Suprapubic skin (tissue), 4 donors: ENCODE results near the gene ZNF17.

Experiments
- POLR2A ChIP-seq, 2 donors: fragments of 450-650 bp; IDR thresholded peaks; one replicate each; pipeline ENCODE4 v1.6.1; 2017; ENCODE audit warnings: antibody characterized with exemption in 2 of 2, mild to moderate bottlenecking in 2 of 2, moderate library complexity in 2 of 2
- POLR2AphosphoS5 ChIP-seq, 3 donors: sonication (generic); formaldehyde crosslinking; IDR thresholded peaks; one replicate each; pipeline ENCODE4 v1.6.1; 2017; ENCODE audit warnings: antibody characterized with exemption in 3 of 3
- TF ChIP-seq, protein P1 (sequence below), 2 donors: fragments of 200-600 bp in 1 of 2; fragments of 450-650 bp in 1 of 2; sonication (generic) in 1 of 2; IDR thresholded peaks; one replicate each; pipeline ENCODE4 v1.5.1; 2016 to 2019; ENCODE audit warnings: antibody characterized with exemption in 2 of 2, mild to moderate bottlenecking in 1 of 2, moderate library complexity in 1 of 2

DNA sequence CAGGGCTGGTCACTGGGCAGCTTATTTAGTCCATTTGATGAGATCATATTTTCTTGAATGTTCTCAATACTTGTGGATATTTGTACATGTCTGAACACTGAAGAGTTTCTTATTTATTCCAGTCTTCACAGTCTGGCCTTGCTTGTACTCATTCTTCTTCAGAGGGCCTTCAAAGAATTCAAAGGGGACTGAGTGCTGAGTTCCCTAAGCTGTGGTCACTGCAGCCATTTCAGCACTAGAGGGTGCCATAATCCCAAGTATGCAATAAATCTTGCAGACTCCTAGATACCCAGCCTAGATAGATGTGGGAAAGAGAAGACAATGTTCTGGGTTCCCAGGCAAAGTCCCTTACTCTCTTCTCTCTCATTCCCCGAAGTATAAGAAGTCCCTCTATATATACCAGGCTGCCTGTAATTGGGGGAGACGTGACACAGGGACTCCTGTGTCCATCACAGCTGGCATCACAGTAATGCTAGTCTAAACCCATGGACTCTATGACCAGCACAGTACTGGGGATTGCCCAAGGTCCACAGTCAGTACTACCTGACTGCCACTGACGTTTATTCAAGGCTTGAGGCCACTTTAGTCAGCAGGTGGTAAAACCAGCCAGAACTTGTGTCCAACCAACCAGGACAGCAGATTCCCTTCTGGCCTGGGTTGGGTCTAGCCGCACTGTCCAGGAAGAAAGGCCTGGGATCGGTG lies 54.9 kb downstream of the ZNF17 start:
- TF ChIP-seq, protein P1, sequence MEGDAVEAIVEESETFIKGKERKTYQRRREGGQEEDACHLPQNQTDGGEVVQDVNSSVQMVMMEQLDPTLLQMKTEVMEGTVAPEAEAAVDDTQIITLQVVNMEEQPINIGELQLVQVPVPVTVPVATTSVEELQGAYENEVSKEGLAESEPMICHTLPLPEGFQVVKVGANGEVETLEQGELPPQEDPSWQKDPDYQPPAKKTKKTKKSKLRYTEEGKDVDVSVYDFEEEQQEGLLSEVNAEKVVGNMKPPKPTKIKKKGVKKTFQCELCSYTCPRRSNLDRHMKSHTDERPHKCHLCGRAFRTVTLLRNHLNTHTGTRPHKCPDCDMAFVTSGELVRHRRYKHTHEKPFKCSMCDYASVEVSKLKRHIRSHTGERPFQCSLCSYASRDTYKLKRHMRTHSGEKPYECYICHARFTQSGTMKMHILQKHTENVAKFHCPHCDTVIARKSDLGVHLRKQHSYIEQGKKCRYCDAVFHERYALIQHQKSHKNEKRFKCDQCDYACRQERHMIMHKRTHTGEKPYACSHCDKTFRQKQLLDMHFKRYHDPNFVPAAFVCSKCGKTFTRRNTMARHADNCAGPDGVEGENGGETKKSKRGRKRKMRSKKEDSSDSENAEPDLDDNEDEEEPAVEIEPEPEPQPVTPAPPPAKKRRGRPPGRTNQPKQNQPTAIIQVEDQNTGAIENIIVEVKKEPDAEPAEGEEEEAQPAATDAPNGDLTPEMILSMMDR (IDR thresholded peaks at IDR 0.05) = no peak
- TF ChIP-seq POLR2A (IDR thresholded peaks at IDR 0.05) (no peak), POLR2AphosphoS5 (IDR thresholded peaks at IDR 0.05) (no peak)
